Activated CD8-positive, alpha-beta memory T cell treated with anti-CD3 and anti-CD28 coated beads, Interleukin-2, amount 10 ng/mL, durations not matched to agents 7 days and 5 days (primary cell): ENCODE data around the gene SLC25A48. TPM values are rescaled to one million over a fixed set of nuclear protein-coding genes. Genes with fewer than 3 reads are reported as not detected.

Experiments used
- ATAC-seq: fragments of 150-1000 bp; cut with Tn5 transposase; one replicate; pipeline ENCODE4 v1.10.0; 2021; ENCODE audit warnings: moderate library complexity
- CTCF ChIA-PET: fragments of 350-600 bp; sonication (Branson Sonifier 250); formaldehyde crosslinking; loops from one replicate; lab custom pipeline; 2021; ENCODE audit warnings: antibody characterized with exemption; lab: Charles Lee
- DNase-seq: peaks from one replicate; pipeline ENCODE4 v3.0.0-alpha.2; 2020
- H3K27ac Mint-ChIP-seq: one replicate; pipeline ENCODE4 v1.8.0; 2021; ENCODE audit warnings: mild to moderate bottlenecking, mixed read lengths
- H3K27me3 Mint-ChIP-seq: one replicate; pipeline ENCODE4 v1.8.0; 2021; ENCODE audit warnings: mixed read lengths
- H3K36me3 Mint-ChIP-seq: one replicate; pipeline ENCODE4 v1.8.0; 2021; ENCODE audit warnings: mild to moderate bottlenecking, mixed read lengths
- H3K4me1 Mint-ChIP-seq: one replicate; pipeline ENCODE4 v1.8.0; 2021; ENCODE audit warnings: mixed read lengths
- H3K4me3 Mint-ChIP-seq: one replicate; pipeline ENCODE4 v1.8.0; 2021; ENCODE audit warnings: mild to moderate bottlenecking, moderate library complexity, mixed read lengths
- H3K9me3 Mint-ChIP-seq: one replicate; pipeline ENCODE4 v1.8.0; 2022; ENCODE audit warnings: low read depth, mixed read lengths
- total RNA-seq, 2 experiments: library from RNA; stranded (reverse); gene quantifications; one replicate each; pipeline ENCODE4 v1.2.3, GENCODE V29; 2021

SLC25A48 gene
- total RNA-seq, 2 experiments from 2014 or later = not detected

- Mint-ChIP-seq H3K36me3 (no peaks in the 10 kb centered on the region), H3K27me3 (no peaks in the 10 kb centered on the region), H3K9me3 (no peaks in the 10 kb centered on the region), H3K27ac (no peak overlapping the region), H3K4me3 (no peak overlapping the region), H3K4me1 (no peaks in the 10 kb centered on the region)
- ATAC-seq (no peak), DNase-seq (no peak)
- CTCF ChIA-PET = interaction anchor here (0.9 kb wide), 1 partner anchor 359 kb away, joined by 3 read pairs; no protein-coding TSS in a partner anchor
Measured at GRCh38 chr5:135825373-135826220, 8.9 kb upstream of the SLC25A48 start.

- Mint-ChIP-seq H3K4me1 (no peaks in the 10 kb centered on the region), H3K27ac (no peak overlapping the region), H3K4me3 (no peak overlapping the region), H3K9me3 (no peaks in the 10 kb centered on the region), H3K27me3 (no peaks in the 10 kb centered on the region), H3K36me3 (no peaks in the 10 kb centered on the region)
- CTCF ChIA-PET = interaction anchor here (0.9 kb wide), 1 partner anchor 360 kb away, joined by 3 read pairs; no protein-coding TSS in a partner anchor
- DNase-seq (peak; percentile 33), ATAC-seq (no peak)
Measured at GRCh38 chr5:135826221-135826525, 8.3 kb upstream of the SLC25A48 start.

- DNase-seq = peak; percentile 18
- H3K27me3 Mint-ChIP-seq = peaks cover 8% of the 10 kb centered on the region
- no peaks in the 10 kb centered on the region for H3K9me3 Mint-ChIP-seq
- H3K4me1 Mint-ChIP-seq = no peaks in the 10 kb centered on the region
- CTCF ChIA-PET = no interaction called here
- no peak overlapping the region for H3K27ac Mint-ChIP-seq
- no peaks in the 10 kb centered on the region for H3K36me3 Mint-ChIP-seq
- ATAC-seq = no peak
- H3K4me3 Mint-ChIP-seq = no peak overlapping the region
Measured at GRCh38 chr5:135826994-135827671, 7.3 kb upstream of the SLC25A48 start.

- H3K27ac Mint-ChIP-seq = no peak overlapping the region
- ATAC-seq = no peak
- H3K4me1 Mint-ChIP-seq = no peaks in the 10 kb centered on the region
- peaks cover 13% of the 10 kb centered on the region for H3K27me3 Mint-ChIP-seq
- H3K36me3 Mint-ChIP-seq = no peaks in the 10 kb centered on the region
- H3K4me3 Mint-ChIP-seq = no peak overlapping the region
- DNase-seq = peak; percentile 31
- CTCF ChIA-PET = interaction anchor here (1.4 kb wide), 2 partner anchors 267 to 366 kb away, joined by 4 to 6 read pairs; no protein-coding TSS in a partner anchor
- no peaks in the 10 kb centered on the region for H3K9me3 Mint-ChIP-seq
Measured at GRCh38 chr5:135827965-135828781, 6.3 kb upstream of the SLC25A48 start.

- CTCF ChIA-PET = interaction anchor here (1.4 kb wide), 2 partner anchors 267 to 366 kb away, joined by 4 to 6 read pairs; no protein-coding TSS in a partner anchor
- H3K27me3 Mint-ChIP-seq = peaks cover 19% of the 10 kb centered on the region
- no peaks in the 10 kb centered on the region for H3K36me3 Mint-ChIP-seq
- ATAC-seq (no peak), DNase-seq (no peak)
- H3K9me3 Mint-ChIP-seq = no peaks in the 10 kb centered on the region
- H3K27ac Mint-ChIP-seq = no peak overlapping the region
- H3K4me1 Mint-ChIP-seq = no peaks in the 10 kb centered on the region
- no peak overlapping the region for H3K4me3 Mint-ChIP-seq
Measured at GRCh38 chr5:135828782-135829127, 5.7 kb upstream of the SLC25A48 start.

GRCh38 chr5:135829179-135829578 is 5.3 kb upstream of the SLC25A48 start:
- Mint-ChIP-seq H3K27me3 (peaks cover 23% of the 10 kb centered on the region), H3K27ac (no peak overlapping the region), H3K4me1 (no peaks in the 10 kb centered on the region), H3K36me3 (no peaks in the 10 kb centered on the region), H3K4me3 (no peak overlapping the region), H3K9me3 (no peaks in the 10 kb centered on the region)
- ATAC-seq = no peak
- DNase-seq = peak; percentile 27
- CTCF ChIA-PET = interaction anchor here (1.4 to 1.9 kb wide), 3 partner anchors 268 to 367 kb away, joined by 4 to 6 read pairs (median 4); no protein-coding TSS in a partner anchor

GRCh38 chr5:135829681-135830383 is 4.6 kb upstream of the SLC25A48 start:
- H3K27me3 Mint-ChIP-seq = peaks cover 29% of the 10 kb centered on the region
- no peaks in the 10 kb centered on the region for H3K9me3 Mint-ChIP-seq
- CTCF ChIA-PET = interaction anchor here (0.9 to 2.7 kb wide), 10 partner anchors 9 to 364 kb away, joined by 3 to 27 read pairs (median 4); no protein-coding TSS in a partner anchor
- peak; percentile 54 for DNase-seq
- H3K27ac Mint-ChIP-seq = no peak overlapping the region
- H3K4me3 Mint-ChIP-seq = no peak overlapping the region
- no peaks in the 10 kb centered on the region for H3K36me3 Mint-ChIP-seq
- no peak for ATAC-seq
- H3K4me1 Mint-ChIP-seq = no peaks in the 10 kb centered on the region

GRCh38 chr5:135830384-135830700 is 4.1 kb upstream of the SLC25A48 start:
- no peaks in the 10 kb centered on the region for H3K9me3 Mint-ChIP-seq
- ATAC-seq = no peak
- H3K36me3 Mint-ChIP-seq = no peaks in the 10 kb centered on the region
- H3K27me3 Mint-ChIP-seq = peaks cover 35% of the 10 kb centered on the region
- DNase-seq = no peak
- CTCF ChIA-PET = interaction anchor here (0.9 to 2.7 kb wide), 10 partner anchors 9 to 365 kb away, joined by 3 to 27 read pairs (median 4); no protein-coding TSS in a partner anchor
- no peak overlapping the region for H3K4me3 Mint-ChIP-seq
- no peaks in the 10 kb centered on the region for H3K4me1 Mint-ChIP-seq
- no peak overlapping the region for H3K27ac Mint-ChIP-seq

- H3K4me3 Mint-ChIP-seq = no peak overlapping the region
- no peaks in the 10 kb centered on the region for H3K36me3 Mint-ChIP-seq
- H3K27ac Mint-ChIP-seq = no peak overlapping the region
- no peak for ATAC-seq
- no peaks in the 10 kb centered on the region for H3K9me3 Mint-ChIP-seq
- H3K27me3 Mint-ChIP-seq = peaks cover 38% of the 10 kb centered on the region
- H3K4me1 Mint-ChIP-seq = no peaks in the 10 kb centered on the region
- CTCF ChIA-PET = interaction anchor here (0.9 to 2.7 kb wide), 9 partner anchors 9 to 365 kb away, joined by 3 to 27 read pairs (median 4); no protein-coding TSS in a partner anchor
- DNase-seq = no peak
Measured at GRCh38 chr5:135830876-135831275, 3.6 kb upstream of the SLC25A48 start.

GRCh38 chr5:135831439-135831838 is 3.0 kb upstream of the SLC25A48 start:
- H3K4me1 Mint-ChIP-seq = no peaks in the 10 kb centered on the region

GRCh38 chr5:135831851-135832555 is 2.5 kb upstream of the SLC25A48 start:
- no peaks in the 10 kb centered on the region for H3K36me3 Mint-ChIP-seq
- no peak overlapping the region for H3K27ac Mint-ChIP-seq
- H3K4me3 Mint-ChIP-seq = no peak overlapping the region
- no peaks in the 10 kb centered on the region for H3K9me3 Mint-ChIP-seq
- peak; percentile 25 for DNase-seq
- ATAC-seq = no peak
- no peaks in the 10 kb centered on the region for H3K4me1 Mint-ChIP-seq
- peaks cover 49% of the 10 kb centered on the region for H3K27me3 Mint-ChIP-seq
- CTCF ChIA-PET = interaction anchor here (0.9 to 2.7 kb wide), 2 partner anchors 272 to 353 kb away, joined by 3 to 27 read pairs; no protein-coding TSS in a partner anchor

More at GRCh38 chr5:135831439-135831838, 3.0 kb upstream of the SLC25A48 start:
- ATAC-seq (no peak), DNase-seq (peak; percentile 19)
- H3K36me3 Mint-ChIP-seq = no peaks in the 10 kb centered on the region
- H3K27me3 Mint-ChIP-seq = peaks cover 43% of the 10 kb centered on the region
- CTCF ChIA-PET = interaction anchor here (0.9 to 2.7 kb wide), 3 partner anchors 271 to 366 kb away, joined by 3 to 27 read pairs (median 6); no protein-coding TSS in a partner anchor
- H3K4me3 Mint-ChIP-seq = no peak overlapping the region
- no peak overlapping the region for H3K27ac Mint-ChIP-seq
- no peaks in the 10 kb centered on the region for H3K9me3 Mint-ChIP-seq
